ENCODE measurements around the gene MCTP1.

Gene MCTP1

GRCh38 chr5:94691949-94692348, 592.9 kb downstream of the MCTP1 start (continued):
- TF ChIP-seq TSHZ2 (CRISPR knock-in tag; IDR thresholded peaks at IDR 0.05) (no peak), CSDC2 (CRISPR knock-in tag; IDR thresholded peaks at IDR 0.05) (no peak), POU6F1 (CRISPR knock-in tag; IDR thresholded peaks at IDR 0.05; ENCODE audit: borderline replicate concordance, low read depth) (no peak)

GRCh38 chr5:94691291-94691690, 593.6 kb downstream of the MCTP1 start:
- no peak for TF ChIP-seq TSHZ2 (CRISPR knock-in tag; IDR thresholded peaks at IDR 0.05)
- ATAC-seq = no peak

GRCh38 chr5:94690778-94691177, 594.1 kb downstream of the MCTP1 start:
- no peak for ATAC-seq
- TF ChIP-seq RARB (CRISPR knock-in tag; IDR thresholded peaks at IDR 0.05) (no peak), TSHZ2 (CRISPR knock-in tag; IDR thresholded peaks at IDR 0.05) (no peak), ZNF565 (CRISPR knock-in tag; conservative IDR thresholded peaks at IDR 0.05; ENCODE audit: low read depth) (no peak), ZC3H10 (CRISPR knock-in tag; IDR thresholded peaks at IDR 0.05) (no peak), TOX (CRISPR knock-in tag; IDR thresholded peaks at IDR 0.05; ENCODE audit: borderline replicate concordance) (no peak), ARNTL (CRISPR knock-in tag; IDR thresholded peaks at IDR 0.05; ENCODE audit: borderline replicate concordance, low read depth) (no peak), GLIS3 (CRISPR knock-in tag; IDR thresholded peaks at IDR 0.05) (no peak), PPARA (CRISPR knock-in tag; IDR thresholded peaks at IDR 0.05; ENCODE audit: borderline replicate concordance) (no peak), BACH2 (CRISPR knock-in tag; IDR thresholded peaks at IDR 0.05; ENCODE audit: borderline replicate concordance) (no peak), ZFP3 (CRISPR knock-in tag; IDR thresholded peaks at IDR 0.05) (no peak), ISL1 (CRISPR knock-in tag; IDR thresholded peaks at IDR 0.05) (no peak), POU6F1 (CRISPR knock-in tag; IDR thresholded peaks at IDR 0.05; ENCODE audit: borderline replicate concordance, low read depth) (no peak), SNAI2 (CRISPR knock-in tag; IDR thresholded peaks at IDR 0.05) (no peak), OSR1 (CRISPR knock-in tag; IDR thresholded peaks at IDR 0.05) (no peak), ESRRG (CRISPR knock-in tag; IDR thresholded peaks at IDR 0.05) (no peak), CSDC2 (CRISPR knock-in tag; IDR thresholded peaks at IDR 0.05) (no peak), CSRNP3 (CRISPR knock-in tag; IDR thresholded peaks at IDR 0.05) (no peak), ZNF8 (CRISPR knock-in tag; IDR thresholded peaks at IDR 0.05) (no peak), TCF4 (CRISPR knock-in tag; IDR thresholded peaks at IDR 0.05; ENCODE audit: borderline replicate concordance) (no peak), ZNF70 (CRISPR knock-in tag; IDR thresholded peaks at IDR 0.05) (no peak)

Data from SK-N-SH treated with all-trans-retinoic acid at 6 μM for 48 hours (cell line).